ENCODE measurements around the gene ATXN2.

GRCh38 chr12:111408686-111409402 is 190.3 kb downstream of the ATXN2 start:
- no peak for TF ChIP-seq TAF1 (IDR thresholded peaks at IDR 0.05; ENCODE audit: low read depth, low read length)
- no peak for TF ChIP-seq POLR2AphosphoS5 (IDR thresholded peaks at IDR 0.05; ENCODE audit: low read depth, low read length)
- TF ChIP-seq POLR2A (IDR thresholded peaks at IDR 0.05; ENCODE audit: low read depth, low read length), result no peak
- no peak for TF ChIP-seq PAX5 (IDR thresholded peaks at IDR 0.05; ENCODE audit: insufficient read depth, low read length, severe bottlenecking)
